Thyroid gland (tissue), 4 donors: ENCODE results near the gene BAZ2A. TPM values are rescaled to one million over a fixed set of nuclear protein-coding genes. Genes with fewer than 3 reads are reported as not detected.

ENCODE experiments used
- DNase-seq, 2 donors: peaks; one replicate each; pipeline ENCODE4 v3.0.0-alpha.2; 2019
- H3K27ac ChIP-seq, 3 donors: fragments of 200-600 bp; sonication (generic); 1 replicate in 2 of 3; 2 replicates in 1 of 3; pipeline ENCODE4 v1.5.1; 2016 to 2019; ENCODE audit warnings: mild to moderate bottlenecking in 1 of 3, moderate library complexity in 1 of 3
- H3K27me3 ChIP-seq: fragments of 200-600 bp; sonication (generic); one replicate; pipeline ENCODE4 v1.5.1; 2019
- H3K36me3 ChIP-seq, 2 donors: fragments of 200-600 bp; sonication (generic); one replicate each; pipeline ENCODE4 v1.5.1; 2016 to 2019
- H3K4me1 ChIP-seq, 2 donors: fragments of 200-600 bp; sonication (generic); one replicate each; pipeline ENCODE4 v1.5.1; 2017 to 2019
- H3K4me3 ChIP-seq, 3 donors: fragments of 200-600 bp; sonication (generic); replicated peaks in 1 of 3; 1 replicate in 2 of 3; 2 replicates in 1 of 3; pipeline ENCODE4 v1.5.1; 2016; ENCODE audit warnings: mild to moderate bottlenecking in 1 of 3
- H3K9me3 ChIP-seq: fragments of 200-600 bp; sonication (generic); one replicate; pipeline ENCODE4 v1.5.1; 2017
- CTCF ChIP-seq, 6 experiments: fragments of 200-600 bp in 3 of 6; fragments of 450-650 bp in 3 of 6; sonication (generic) in 3 of 6; IDR thresholded peaks; one replicate each; pipeline ENCODE4 v1.5.1; 2016 to 2019; ENCODE audit warnings: antibody characterized with exemption in 6 of 6, mild to moderate bottlenecking in 2 of 6, inconsistent platforms in 1 of 6, moderate library complexity in 1 of 6
- POLR2A ChIP-seq, 2 donors: fragments of 450-650 bp; IDR thresholded peaks; one replicate each; pipeline ENCODE4 v1.6.1; 2017; ENCODE audit warnings: antibody characterized with exemption in 2 of 2, mild to moderate bottlenecking in 2 of 2, moderate library complexity in 1 of 2
- WGBS, 2 donors: methylation state at CpG; one replicate each; pipeline ENCODE4 v1.1.5; 2017; 5-methylcytosine and 5-hydroxymethylcytosine counted together
- intact Hi-C: fragments of 100-400 bp; cut with DNase I; formaldehyde crosslinking; loops from one replicate; pipeline ENCODE4 v1.15.1; 2023
- total RNA-seq, 4 donors: library from RNA; depleted of rRNA; stranded (reverse); fragments of >200 nt; gene quantifications; one replicate each; pipeline ENCODE4 v1.2.3, GENCODE V29; 2016

BAZ2A gene
- total RNA-seq, 4 donors from 2014 or later = 61.7 to 122 (median 77.6) TPM

DNA sequence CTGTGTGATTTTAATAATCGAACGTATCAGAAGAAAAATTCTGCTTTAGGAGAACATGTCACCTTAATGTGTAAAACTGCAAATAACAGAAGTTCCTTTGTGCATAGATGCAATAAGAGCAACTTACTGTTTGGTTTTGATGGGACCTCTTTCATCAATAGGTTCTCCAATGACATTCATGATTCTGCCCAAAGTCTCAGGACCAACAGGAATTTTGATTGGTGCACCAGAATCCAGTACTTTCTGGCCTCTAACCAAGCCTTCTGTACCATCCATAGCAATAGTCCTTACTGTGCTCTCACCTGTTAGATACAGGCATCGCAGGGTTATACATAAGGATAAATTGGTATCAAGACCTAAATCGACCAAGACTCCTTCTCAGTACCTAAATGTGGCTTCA is 14.5 kb upstream of the BAZ2A start:
- H3K27ac ChIP-seq = peak overlapping the region; percentile 74 to 97 (median 92)
- H3K36me3 ChIP-seq = peaks cover 40 to 47% of the 10 kb centered on the region in 2 donors
- H3K27me3 ChIP-seq = no peaks in the 10 kb centered on the region
- TF ChIP-seq POLR2A (IDR thresholded peaks at IDR 0.05) (no peak), CTCF (IDR thresholded peaks at IDR 0.05) (no peak)
- H3K4me3 ChIP-seq = peak overlapping the region; percentile 60 to 87 (median 77)
- intact Hi-C loops = loop anchor here (5.0 to 10.0 kb wide), 2 partner anchors 43 to 80 kb away; partner anchors contain the start of genes NACA and PTGES3
- DNase-seq = no peak
- H3K9me3 ChIP-seq = no peaks in the 10 kb centered on the region
- 43 to 47% methylated on average over 4 of the region's 4 CpGs for WGBS, 2 donors
- H3K4me1 ChIP-seq = peaks cover 20 to 24% of the 10 kb centered on the region in 2 donors

- Histone ChIP-seq H3K9me3 (no peaks in the 10 kb centered on the region), H3K4me1 (peaks cover 23 to 31% of the 10 kb centered on the region in 2 donors), H3K4me3 (no peak overlapping the region), H3K36me3 (peaks cover 59 to 67% of the 10 kb centered on the region in 2 donors), H3K27ac (peak overlapping the region in 1 of 3 donors; percentile 32), H3K27me3 (no peaks in the 10 kb centered on the region)
- intact Hi-C loops = loop anchor here (10.0 kb wide), 1 partner anchor 84 kb away; the partner anchor contains the start of gene NACA
- WGBS, 2 donors = 87 to 88% methylated on average over 6 of the region's 6 CpGs
- no peak for DNase-seq
- TF ChIP-seq CTCF (IDR thresholded peaks at IDR 0.05) (no peak), POLR2A (IDR thresholded peaks at IDR 0.05) (no peak)
Measured at GRCh38 chr12:56641219-56641618, 11.1 kb upstream of the BAZ2A start.

- no peaks in the 10 kb centered on the region for H3K9me3 ChIP-seq
- intact Hi-C loops = loop anchor here (10.0 kb wide), 2 partner anchors 63 to 123 kb away; no protein-coding TSS in a partner anchor
- TF ChIP-seq CTCF (IDR thresholded peaks at IDR 0.05) (no peak), POLR2A (IDR thresholded peaks at IDR 0.05) (no peak)
- peaks cover 30 to 36% of the 10 kb centered on the region in 2 donors for H3K4me1 ChIP-seq
- H3K36me3 ChIP-seq = peaks cover 49% of the 10 kb centered on the region in 2 donors
- WGBS, 2 donors = 62 to 74% methylated on average over 2 of the region's 2 CpGs
- DNase-seq = no peak
- no peak overlapping the region for H3K4me3 ChIP-seq
- peak overlapping the region; percentile 96 to 97 (median 97) for H3K27ac ChIP-seq
- H3K27me3 ChIP-seq = no peaks in the 10 kb centered on the region
Measured at GRCh38 chr12:56637621-56638020, 7.5 kb upstream of the BAZ2A start.

GRCh38 chr12:56636675-56637540 is 6.8 kb upstream of the BAZ2A start:
- Histone ChIP-seq H3K4me1 (peaks cover 37 to 43% of the 10 kb centered on the region in 2 donors), H3K9me3 (no peaks in the 10 kb centered on the region), H3K27me3 (no peaks in the 10 kb centered on the region), H3K36me3 (peaks cover 42% of the 10 kb centered on the region in 2 donors), H3K27ac (peak overlapping the region; percentile 96 to 97 (median 97)), H3K4me3 (peak overlapping the region in 2 of 3 donors; percentile 57 to 89)
- peak; percentile 99 to 100 for DNase-seq
- intact Hi-C loops = loop anchor here (10.0 kb wide), 2 partner anchors 62 to 122 kb away; no protein-coding TSS in a partner anchor
- TF ChIP-seq CTCF (IDR thresholded peaks at IDR 0.05) (peak in 5 of 6 experiments; percentile 9 to 69 (median 65)), POLR2A (IDR thresholded peaks at IDR 0.05) (peak in 1 of 2 donors; percentile 66)
- 5 to 7% methylated on average over 12 of the region's 12 CpGs for WGBS, 2 donors
